ENCODE measurements around the gene GAS1.

- TF ChIP-seq CTCF (IDR thresholded peaks at IDR 0.05) (no peak), EP300 (IDR thresholded peaks at IDR 0.05) (no peak)
Observed at GRCh38 chr9:86939891-86940290, 7.4 kb downstream of the GAS1 start.

Measured in sigmoid colon (tissue), 4 donors.